Measurements from ENCODE around the gene DIP2B.

DNA sequence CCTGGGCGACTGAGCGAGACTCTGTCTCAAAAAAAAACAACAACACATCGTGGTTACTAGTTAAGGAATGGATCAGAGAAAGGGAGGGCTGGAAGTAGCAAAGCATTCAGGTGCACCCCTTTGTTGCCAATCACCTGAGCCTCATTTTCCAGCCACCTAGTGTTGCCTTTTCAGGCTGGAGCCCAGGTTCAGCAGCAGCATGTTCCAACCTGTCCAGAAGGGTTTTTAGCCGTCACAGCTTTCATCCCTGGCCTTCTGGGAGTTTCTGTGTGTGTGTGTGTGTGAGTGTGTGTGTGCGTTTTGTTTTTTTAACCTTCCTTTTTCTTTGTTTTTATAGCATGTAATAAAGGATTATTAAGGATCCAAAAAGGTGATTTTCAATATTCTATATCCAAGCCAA, 138.0 kb downstream of the DIP2B start:
- no peak for TF ChIP-seq EP300 (IDR thresholded peaks at IDR 0.05)
- no peak for TF ChIP-seq POLR2A (IDR thresholded peaks at IDR 0.05)
- TF ChIP-seq, protein P1, sequence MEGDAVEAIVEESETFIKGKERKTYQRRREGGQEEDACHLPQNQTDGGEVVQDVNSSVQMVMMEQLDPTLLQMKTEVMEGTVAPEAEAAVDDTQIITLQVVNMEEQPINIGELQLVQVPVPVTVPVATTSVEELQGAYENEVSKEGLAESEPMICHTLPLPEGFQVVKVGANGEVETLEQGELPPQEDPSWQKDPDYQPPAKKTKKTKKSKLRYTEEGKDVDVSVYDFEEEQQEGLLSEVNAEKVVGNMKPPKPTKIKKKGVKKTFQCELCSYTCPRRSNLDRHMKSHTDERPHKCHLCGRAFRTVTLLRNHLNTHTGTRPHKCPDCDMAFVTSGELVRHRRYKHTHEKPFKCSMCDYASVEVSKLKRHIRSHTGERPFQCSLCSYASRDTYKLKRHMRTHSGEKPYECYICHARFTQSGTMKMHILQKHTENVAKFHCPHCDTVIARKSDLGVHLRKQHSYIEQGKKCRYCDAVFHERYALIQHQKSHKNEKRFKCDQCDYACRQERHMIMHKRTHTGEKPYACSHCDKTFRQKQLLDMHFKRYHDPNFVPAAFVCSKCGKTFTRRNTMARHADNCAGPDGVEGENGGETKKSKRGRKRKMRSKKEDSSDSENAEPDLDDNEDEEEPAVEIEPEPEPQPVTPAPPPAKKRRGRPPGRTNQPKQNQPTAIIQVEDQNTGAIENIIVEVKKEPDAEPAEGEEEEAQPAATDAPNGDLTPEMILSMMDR (IDR thresholded peaks at IDR 0.05): no peak
